GM12875 (cell line): Measurements from ENCODE around the gene KRT15.

Experiments
- H3K4me3 ChIP-seq: one replicate; pipeline ENCODE4 v1.5.1; 2011; ENCODE audit warnings: low read depth, low read length, control low read depth
- CTCF ChIP-seq: IDR thresholded peaks from 2 replicates; pipeline ENCODE4 v1.5.1; 2011; ENCODE audit warnings: low read depth, mild to moderate bottlenecking, control low read depth, inconsistent platforms, low read length, moderate library complexity, borderline replicate concordance; ENCODE audit not compliant: insufficient read depth

Gene KRT15

DNA sequence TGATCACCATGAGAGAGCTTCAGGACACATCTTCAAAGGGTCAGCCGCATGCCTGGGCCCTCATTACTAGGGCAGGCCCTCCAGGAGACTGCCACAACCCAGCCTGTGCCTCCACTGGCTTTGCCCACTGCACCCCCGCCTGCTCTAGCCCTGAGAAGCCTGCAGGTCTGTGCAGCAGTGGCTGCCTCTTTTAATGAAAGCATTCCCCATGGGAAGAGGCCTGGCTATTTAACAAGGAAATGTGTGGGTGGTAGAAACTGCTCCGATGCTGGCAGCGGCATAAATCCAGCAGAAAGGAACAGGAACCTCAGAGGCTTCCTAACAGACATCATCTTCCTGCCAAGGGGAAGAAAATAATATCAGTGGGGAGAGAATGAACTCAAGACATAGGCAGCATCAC is 51.1 kb downstream of the KRT15 start:
- TF ChIP-seq CTCF = no peak
- H3K4me3 ChIP-seq = no peak overlapping the region

GRCh38 chr17:41466988-41467387 is 51.7 kb downstream of the KRT15 start, which contains the start of gene KRT32:
TSS of gene KRT32 (minus strand) at chr17:41467386. CDS start at chr17:41467325, 61 bp downstream.
- no peak within 1 kb of the TSS for H3K4me3 ChIP-seq
- TF ChIP-seq CTCF = no peak

DNA sequence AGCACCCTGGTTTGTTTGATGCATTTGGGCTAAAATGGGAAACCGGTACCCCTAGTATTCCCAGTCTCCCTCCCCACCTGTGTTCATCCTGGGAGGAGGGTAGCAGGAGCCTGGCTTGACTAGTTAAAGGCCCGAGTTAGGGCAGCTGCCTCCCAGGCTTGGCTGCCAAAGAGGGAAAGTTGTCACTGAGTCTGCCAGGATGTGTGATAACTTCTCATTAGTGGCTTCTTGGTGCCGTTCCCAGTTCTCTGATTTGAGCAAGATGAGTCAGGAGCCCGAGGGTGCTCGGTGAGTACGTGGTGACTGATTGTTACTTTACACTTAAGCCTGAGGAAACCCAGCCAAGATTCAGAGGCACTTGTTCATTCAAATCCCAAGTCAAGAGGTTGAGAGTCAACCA is 54.0 kb downstream of the KRT15 start:
- no peak overlapping the region for H3K4me3 ChIP-seq
- TF ChIP-seq CTCF = no peak

DNA sequence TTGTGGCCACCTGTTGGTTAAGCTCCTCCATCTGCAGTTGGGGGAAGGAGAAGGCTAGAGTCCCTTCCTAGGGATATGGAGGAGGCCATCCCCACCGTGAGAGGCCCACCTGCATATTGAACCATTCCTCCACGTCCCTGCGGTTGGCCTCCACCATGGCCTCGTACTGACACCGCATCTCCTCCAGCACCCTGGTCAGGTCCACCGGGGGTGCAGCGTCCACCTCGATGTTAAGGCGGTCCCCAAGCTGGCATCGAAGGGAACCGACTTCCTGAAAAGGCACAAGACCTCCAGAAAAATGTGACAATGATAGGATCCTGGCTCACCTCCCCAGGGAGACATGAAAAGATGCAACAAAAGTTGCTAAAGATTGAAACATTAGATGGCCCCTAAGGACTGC is 54.5 kb downstream of the KRT15 start:
- no peak for TF ChIP-seq CTCF
- no peak overlapping the region for H3K4me3 ChIP-seq

- no peak for TF ChIP-seq CTCF
- H3K4me3 ChIP-seq = no peak overlapping the region
Observed at GRCh38 chr17:41463746-41464145, 54.9 kb downstream of the KRT15 start.
